ENCODE results near the gene FOSL2. TPM values are rescaled to one million over a fixed set of nuclear protein-coding genes. Genes with fewer than 3 reads are reported as not detected.

The FOSL2 gene
- total RNA-seq, 2 donors from 2014 or later: 176 to 248 TPM

DNA sequence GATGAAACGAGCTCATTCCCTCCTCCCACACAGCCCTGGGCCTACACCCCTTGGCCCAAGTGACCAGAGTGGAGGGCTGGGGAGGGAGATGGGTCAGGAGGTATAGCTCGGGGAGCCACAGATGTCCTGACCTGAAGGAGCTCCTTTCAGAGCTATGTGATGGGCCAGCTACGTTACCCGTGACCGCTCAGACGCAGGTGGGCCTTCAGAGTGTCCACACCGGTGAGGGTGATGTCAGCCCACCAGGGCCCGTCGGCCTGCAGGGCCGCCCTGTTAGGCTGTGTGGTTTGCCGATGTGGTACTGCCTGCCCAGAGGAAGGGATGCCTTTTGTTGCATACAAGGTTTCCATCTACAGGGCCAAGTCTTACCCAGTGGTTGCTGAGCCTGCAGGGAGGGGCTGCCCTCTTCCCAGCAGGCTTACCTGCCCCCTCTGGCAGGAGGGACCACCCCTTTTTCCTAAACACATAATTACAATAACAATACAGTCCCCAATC is 41.8 kb upstream of the FOSL2 start:
- Mint-ChIP-seq H3K9me3 (no peaks in the 10 kb centered on the region), H3K27ac (peak overlapping the region; percentile 19), H3K27me3 (ENCODE audit: low read depth) (no peaks in the 10 kb centered on the region), H3K36me3 (ENCODE audit: insufficient read depth in 2 of 2) (no peaks in the 10 kb centered on the region), H3K4me1 (ENCODE audit: low read depth) (peaks cover 55% of the 10 kb centered on the region), H3K4me3 (no peak overlapping the region)
- DNase-seq (no peak), ATAC-seq (replicated peaks in 1 of 2) (no peak)

DNA sequence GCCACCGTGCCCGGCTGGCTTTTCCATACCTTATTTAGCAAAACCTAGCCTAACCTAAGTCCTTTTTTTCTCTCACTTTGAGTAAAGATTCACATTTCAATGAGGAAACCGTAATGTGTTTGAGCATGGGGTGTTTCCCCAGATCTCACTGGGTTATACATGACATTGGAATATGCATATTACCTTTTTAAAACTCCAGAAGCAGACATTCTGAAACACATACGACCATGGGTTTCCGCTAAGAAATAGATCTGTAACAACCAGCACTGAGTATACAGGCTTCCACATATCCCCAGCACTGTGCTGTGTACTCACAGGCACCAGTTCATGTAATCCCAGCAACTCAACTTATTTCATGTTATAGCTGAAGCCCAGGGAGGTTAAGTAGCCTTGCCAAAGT is 41.0 kb upstream of the FOSL2 start:
- H3K27ac Mint-ChIP-seq: peak overlapping the region; percentile 85

DNA sequence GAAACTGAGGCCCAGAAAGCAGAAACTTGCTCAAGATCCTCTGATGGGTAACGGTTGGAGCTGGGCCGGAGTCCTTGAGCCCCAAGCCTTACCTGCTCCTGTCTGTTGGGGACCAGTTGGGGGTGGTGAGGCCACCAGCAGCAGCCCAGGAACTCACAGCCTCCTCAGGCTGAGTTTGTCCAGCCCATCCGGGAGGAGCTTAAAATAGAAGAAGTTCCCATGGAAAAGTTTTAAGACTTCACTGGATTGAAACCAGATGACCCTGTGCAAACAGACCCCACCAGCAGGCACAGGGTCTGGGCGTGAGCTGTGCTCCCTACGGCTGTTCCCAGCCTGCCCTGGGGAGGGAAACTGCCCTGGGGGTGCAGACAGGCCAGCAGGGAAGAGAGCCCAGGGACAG is 40.6 kb upstream of the FOSL2 start:
- Mint-ChIP-seq H3K27me3 (ENCODE audit: low read depth) (no peaks in the 10 kb centered on the region), H3K4me1 (ENCODE audit: low read depth) (peaks cover 59% of the 10 kb centered on the region), H3K36me3 (ENCODE audit: insufficient read depth in 2 of 2) (no peaks in the 10 kb centered on the region), H3K9me3 (no peaks in the 10 kb centered on the region), H3K4me3 (no peak overlapping the region), H3K27ac (no peak overlapping the region)
- no peak for DNase-seq
- ATAC-seq (replicated peaks in 1 of 2): no peak

More for the DNA sequence above, 41.0 kb upstream of the FOSL2 start:
- Mint-ChIP-seq H3K4me1 (ENCODE audit: low read depth) (peaks cover 61% of the 10 kb centered on the region), H3K4me3 (peak overlapping the region; percentile 40 to 47), H3K36me3 (ENCODE audit: insufficient read depth in 2 of 2) (no peaks in the 10 kb centered on the region), H3K27me3 (ENCODE audit: low read depth) (no peaks in the 10 kb centered on the region), H3K9me3 (no peaks in the 10 kb centered on the region)
- DNase-seq (no peak), ATAC-seq (replicated peaks in 1 of 2) (peak; percentile 5 to 10)

DNA sequence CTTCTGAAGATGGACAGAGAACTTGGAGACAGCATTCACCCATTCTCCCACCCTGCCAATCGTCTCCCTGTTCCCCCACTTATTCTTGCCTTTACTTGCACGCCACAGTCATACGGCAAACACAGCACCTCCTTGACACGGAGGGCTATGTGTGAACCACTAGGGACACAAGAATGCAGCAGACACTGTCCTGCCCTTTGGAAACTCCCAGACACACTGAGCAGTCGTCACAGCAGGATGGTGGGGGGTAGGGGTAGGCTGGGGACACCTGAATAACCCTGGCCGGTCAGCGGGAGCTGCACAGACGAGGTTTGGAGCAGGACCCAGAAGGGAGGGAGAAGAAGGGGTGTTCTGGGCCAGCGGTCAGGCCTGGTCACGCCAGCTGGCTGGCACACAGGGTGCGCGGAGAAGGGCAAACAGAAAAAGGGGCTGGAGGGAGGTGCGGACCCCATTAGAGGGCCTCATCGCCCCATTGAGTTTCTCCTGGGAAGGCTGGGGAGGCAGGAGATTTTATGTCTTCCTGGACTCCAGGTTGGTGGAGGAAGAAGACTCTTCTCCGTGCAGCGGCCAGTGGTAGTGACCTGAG is 40.0 kb upstream of the FOSL2 start:
- H3K36me3 Mint-ChIP-seq (ENCODE audit: insufficient read depth in 2 of 2): no peaks in the 10 kb centered on the region
- ATAC-seq (replicated peaks in 1 of 2): no peak
- no peak overlapping the region for H3K27ac Mint-ChIP-seq

DNA sequence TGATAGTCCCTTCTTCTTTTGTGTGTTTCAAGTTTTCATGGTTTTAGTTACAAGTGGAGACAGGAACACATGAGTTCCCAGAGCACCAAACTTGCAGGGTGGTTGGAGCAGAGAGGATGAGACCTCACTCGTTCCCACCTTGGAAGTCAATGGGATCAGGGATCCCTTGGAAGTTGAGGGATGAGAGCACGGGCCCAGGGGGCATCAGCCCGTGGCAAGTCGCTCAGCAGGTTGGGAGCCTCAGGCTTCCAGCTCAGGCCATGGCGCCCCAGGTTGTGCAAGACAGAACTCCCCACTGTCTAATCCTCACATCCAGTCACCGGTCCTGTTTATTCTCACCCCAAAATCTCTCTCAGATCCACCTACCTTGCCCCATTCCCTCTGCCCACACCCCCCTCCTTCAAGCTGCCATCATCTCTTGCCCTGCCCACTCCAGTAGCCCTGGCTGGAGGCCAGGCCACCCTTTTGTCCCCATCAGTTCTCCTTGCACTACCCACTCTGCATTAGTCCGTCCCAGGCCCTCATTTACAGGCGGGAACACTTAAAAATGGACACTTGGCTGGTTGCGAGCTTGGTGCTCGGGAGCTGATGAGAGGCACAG is 37.6 kb upstream of the FOSL2 start:
- Mint-ChIP-seq H3K4me3 (no peak overlapping the region), H3K4me1 (ENCODE audit: low read depth) (peaks cover 58% of the 10 kb centered on the region), H3K9me3 (no peaks in the 10 kb centered on the region), H3K27me3 (ENCODE audit: low read depth) (no peaks in the 10 kb centered on the region), H3K27ac (no peak overlapping the region), H3K36me3 (ENCODE audit: insufficient read depth in 2 of 2) (peaks cover 0 to 2% of the 10 kb centered on the region in 2 donors)
- DNase-seq (no peak), ATAC-seq (replicated peaks in 1 of 2) (no peak)

More for the DNA sequence above, 40.0 kb upstream of the FOSL2 start:
- DNase-seq: no peak
- H3K27me3 Mint-ChIP-seq (ENCODE audit: low read depth): no peaks in the 10 kb centered on the region
- no peaks in the 10 kb centered on the region for H3K9me3 Mint-ChIP-seq
- peaks cover 55% of the 10 kb centered on the region for H3K4me1 Mint-ChIP-seq (ENCODE audit: low read depth)
- no peak overlapping the region for H3K4me3 Mint-ChIP-seq

DNA sequence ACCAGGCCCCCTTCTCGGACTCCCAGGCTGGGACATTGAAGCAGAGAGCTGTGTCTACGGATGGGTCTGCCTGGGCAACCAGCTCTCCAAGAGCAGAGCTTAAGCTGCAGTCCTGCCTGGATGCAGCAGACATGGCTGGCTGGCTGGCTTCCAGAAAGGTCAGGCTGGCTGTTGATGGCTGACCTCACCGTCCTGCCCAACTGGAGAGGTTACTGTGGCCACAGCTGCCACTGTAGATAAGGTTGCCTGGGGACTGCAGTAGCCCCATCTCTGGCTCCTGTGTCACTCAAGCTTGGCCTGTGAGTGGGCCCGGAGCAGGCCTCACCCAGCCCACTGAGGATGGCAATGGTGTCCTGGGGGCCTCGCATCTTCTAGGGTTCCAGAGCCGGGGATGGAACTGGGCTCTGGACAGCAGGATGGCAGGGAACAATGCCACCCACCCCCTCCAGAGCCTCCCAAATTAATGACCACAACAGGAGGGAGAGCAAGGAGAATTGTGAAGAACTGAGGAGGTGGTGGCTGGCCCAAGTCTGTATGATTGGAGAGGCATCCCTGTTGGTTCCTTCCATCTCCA is 37.0 kb upstream of the FOSL2 start:
- H3K27ac Mint-ChIP-seq: no peak overlapping the region
- ATAC-seq (replicated peaks in 1 of 2) (no peak), DNase-seq (no peak)
- H3K4me3 Mint-ChIP-seq: no peak overlapping the region
- no peaks in the 10 kb centered on the region for H3K9me3 Mint-ChIP-seq
- no peaks in the 10 kb centered on the region for H3K27me3 Mint-ChIP-seq (ENCODE audit: low read depth)
- H3K36me3 Mint-ChIP-seq (ENCODE audit: insufficient read depth in 2 of 2): peaks cover 0 to 2% of the 10 kb centered on the region in 2 donors
- peaks cover 64% of the 10 kb centered on the region for H3K4me1 Mint-ChIP-seq (ENCODE audit: low read depth)

DNA sequence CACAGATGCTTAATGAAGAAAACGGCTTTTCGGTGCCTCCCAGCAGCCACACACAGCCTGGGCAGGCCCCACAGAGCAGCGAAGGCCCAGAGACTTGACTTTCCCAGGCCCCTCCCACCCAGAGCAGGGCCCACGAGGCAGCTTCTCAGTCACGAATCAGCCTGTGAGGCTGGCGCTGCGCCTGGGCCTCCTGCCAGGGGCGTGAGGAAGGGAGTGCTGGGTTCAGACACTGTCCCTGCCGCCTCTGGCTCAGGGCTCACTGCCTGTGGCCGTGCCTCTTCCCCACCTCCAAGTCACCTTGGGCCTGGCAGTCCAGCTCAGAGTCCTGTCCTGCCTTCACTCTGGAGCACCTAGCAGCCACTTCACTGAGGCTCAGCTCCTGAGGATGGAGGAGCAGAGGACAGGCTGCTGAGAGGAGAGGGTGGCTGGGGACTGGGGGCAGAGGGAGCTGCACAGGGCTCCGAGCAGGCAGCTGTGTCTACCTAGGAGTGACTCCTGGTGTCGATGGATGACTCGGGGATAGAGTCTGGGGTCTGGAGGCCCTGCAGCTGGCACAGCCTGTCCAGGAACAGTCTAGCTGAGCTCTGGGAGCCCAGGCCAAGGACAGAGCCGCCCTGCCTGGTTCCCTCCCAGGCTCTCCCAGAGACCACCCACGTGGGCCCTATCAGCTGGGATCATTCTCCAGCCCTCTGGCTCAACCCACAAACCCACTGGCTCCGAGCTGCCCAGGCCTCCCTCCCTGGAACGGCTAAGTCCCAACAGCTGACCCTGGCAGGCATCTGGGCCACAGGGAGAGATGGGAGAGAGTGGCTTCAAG is 36.4 kb upstream of the FOSL2 start:
- ATAC-seq (replicated peaks in 1 of 2) (peak; percentile 18 to 27), DNase-seq (peak; percentile 47 to 54)
- Mint-ChIP-seq H3K4me3 (no peak overlapping the region), H3K4me1 (ENCODE audit: low read depth) (peaks cover 65% of the 10 kb centered on the region), H3K27me3 (ENCODE audit: low read depth) (no peaks in the 10 kb centered on the region), H3K27ac (no peak overlapping the region), H3K36me3 (ENCODE audit: insufficient read depth in 2 of 2) (peaks cover 0 to 2% of the 10 kb centered on the region in 2 donors), H3K9me3 (no peaks in the 10 kb centered on the region)

DNA sequence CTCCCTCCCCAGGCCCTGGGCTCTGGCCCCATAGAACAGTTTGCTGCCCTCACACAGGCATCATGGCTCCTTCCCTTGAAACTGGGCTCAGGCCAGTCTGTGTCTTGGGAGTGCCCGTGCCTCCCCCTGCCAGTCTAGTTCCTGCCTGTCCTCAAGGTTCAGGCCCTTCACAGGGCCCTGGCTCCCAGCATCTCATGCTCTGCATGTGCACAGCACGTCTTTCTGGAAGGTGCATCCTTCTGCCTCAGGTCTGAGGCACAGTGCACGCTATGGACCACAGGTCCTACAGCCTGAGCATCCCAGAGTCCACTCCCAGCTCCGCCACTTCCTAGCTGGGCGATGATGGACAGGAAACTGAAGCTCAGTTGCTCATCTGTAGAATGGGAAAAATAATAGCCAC is 35.6 kb upstream of the FOSL2 start:
- Mint-ChIP-seq H3K27ac (no peak overlapping the region), H3K4me3 (no peak overlapping the region), H3K4me1 (ENCODE audit: low read depth) (peaks cover 64% of the 10 kb centered on the region), H3K27me3 (ENCODE audit: low read depth) (no peaks in the 10 kb centered on the region), H3K36me3 (ENCODE audit: insufficient read depth in 2 of 2) (peaks cover 0 to 2% of the 10 kb centered on the region in 2 donors), H3K9me3 (no peaks in the 10 kb centered on the region)
- DNase-seq (no peak), ATAC-seq (replicated peaks in 1 of 2) (no peak)

DNA sequence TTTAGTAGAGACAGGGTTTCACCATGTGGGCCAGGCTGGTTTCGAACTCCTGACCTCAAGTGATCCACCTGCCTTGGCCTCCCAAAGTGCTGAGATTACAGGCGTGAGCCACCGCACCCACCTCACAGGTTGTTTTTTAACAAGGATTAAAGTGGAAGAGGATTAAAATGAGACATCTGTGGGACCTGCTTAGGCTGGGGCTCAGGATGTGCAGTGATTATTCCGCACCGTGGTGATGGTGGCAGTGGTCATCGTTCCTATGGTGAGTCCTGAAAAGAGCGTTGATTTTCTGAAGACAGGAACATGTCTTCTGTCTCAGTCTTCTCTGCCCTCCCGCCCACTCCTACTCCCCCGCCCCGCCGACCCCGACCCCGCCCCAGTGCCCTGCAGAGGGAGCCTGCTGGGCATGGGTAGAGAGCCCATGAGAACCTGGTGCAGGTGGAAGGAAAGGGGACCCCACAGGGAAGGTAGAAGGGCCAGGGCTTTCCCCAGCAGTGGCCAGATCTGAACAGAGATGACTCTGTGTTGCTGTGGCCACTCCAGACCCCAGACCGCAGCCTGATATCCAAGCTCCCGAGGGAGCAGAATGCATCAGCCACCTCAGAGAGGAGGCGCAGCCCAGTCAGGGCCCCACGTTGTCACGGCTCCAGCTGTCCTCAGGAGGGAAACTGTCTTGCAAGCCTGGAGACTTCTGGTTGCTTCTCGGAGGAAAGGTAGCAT is 34.5 kb upstream of the FOSL2 start:
- peaks cover 0 to 2% of the 10 kb centered on the region in 2 donors for H3K36me3 Mint-ChIP-seq (ENCODE audit: insufficient read depth in 2 of 2)
- peak overlapping the region; percentile 69 to 72 for H3K4me3 Mint-ChIP-seq
- H3K4me1 Mint-ChIP-seq (ENCODE audit: low read depth): peaks cover 68% of the 10 kb centered on the region
- DNase-seq: no peak
- H3K27me3 Mint-ChIP-seq (ENCODE audit: low read depth): no peaks in the 10 kb centered on the region
- no peaks in the 10 kb centered on the region for H3K9me3 Mint-ChIP-seq
- ATAC-seq (replicated peaks in 1 of 2): no peak
- peak overlapping the region; percentile 33 for H3K27ac Mint-ChIP-seq

DNA sequence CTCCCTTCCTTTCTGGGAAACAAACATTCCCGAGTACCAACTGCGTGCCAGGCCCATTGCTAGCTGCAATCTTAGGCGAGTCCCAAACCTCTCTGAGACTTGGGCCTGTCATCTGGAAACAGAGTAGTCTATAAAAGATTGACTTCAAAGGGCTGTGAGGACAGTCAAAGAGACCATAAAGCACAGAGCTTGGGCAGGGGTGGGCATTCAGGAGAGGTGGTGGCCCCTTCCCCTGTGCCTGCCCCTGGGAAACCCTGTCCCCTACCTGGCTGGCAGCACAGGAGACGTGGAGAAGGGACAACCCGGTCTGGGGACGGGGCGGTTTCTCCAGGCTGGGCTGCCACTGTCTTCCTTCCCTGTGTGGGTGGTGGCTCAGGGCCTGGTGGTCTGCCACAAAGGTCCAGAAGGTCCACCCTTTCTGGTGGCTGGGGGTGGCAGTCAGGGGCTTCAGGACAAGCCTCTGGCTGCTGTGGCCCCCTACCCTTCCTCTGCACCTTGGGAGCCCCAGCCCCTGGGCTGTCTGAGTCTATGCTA is 33.9 kb upstream of the FOSL2 start:
- Mint-ChIP-seq H3K4me3 (peak overlapping the region; percentile 69 to 72), H3K36me3 (ENCODE audit: insufficient read depth in 2 of 2) (peaks cover 0 to 2% of the 10 kb centered on the region in 2 donors), H3K9me3 (no peaks in the 10 kb centered on the region), H3K27ac (peak overlapping the region; percentile 87), H3K27me3 (ENCODE audit: low read depth) (no peaks in the 10 kb centered on the region), H3K4me1 (ENCODE audit: low read depth) (peaks cover 74% of the 10 kb centered on the region)
- peak in 1 of 2 donors; percentile 41 for DNase-seq
- ATAC-seq (replicated peaks in 1 of 2): peak; percentile 5 to 6

DNA sequence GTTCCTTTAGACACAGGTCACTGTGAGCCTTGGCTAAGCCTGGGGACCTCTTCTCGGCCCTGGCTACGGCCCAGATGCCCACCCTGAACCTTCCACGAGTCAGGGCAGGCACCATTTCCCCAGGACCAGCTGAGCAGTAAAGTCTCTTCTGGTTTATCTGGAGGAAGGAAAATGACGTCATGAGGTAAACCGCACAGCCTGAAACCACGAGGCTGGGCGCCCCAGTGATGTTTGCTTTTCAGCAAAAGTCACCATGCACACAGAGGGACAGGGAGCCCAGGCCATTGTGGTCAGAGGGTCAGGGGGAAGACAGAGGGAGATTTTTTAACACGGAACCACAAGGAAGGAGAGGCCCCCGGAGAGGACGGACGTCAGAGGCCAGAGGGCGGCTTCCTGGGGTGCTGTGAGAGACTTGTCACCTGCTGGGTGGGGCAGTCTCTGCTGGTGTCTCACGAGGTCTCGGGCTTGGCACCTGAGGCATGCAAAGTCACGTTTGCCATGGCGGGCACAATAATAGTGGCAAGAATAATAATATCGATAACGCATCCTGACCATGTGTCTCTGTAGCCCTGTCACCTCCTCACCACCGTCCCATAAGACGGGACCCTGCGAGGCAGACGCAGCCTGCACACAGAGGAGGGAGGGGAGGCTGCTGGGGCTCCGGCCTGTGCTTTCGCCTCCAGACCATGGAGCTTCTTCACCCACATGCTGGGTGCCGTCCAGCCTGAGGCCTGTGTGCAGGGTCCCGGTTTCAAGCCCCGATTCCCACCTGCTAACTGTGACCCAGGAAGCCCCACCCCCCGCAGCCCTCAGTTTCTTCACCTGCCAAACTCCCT is 33.2 kb upstream of the FOSL2 start:
- H3K4me3 Mint-ChIP-seq: peak overlapping the region; percentile 69 to 72

More for the DNA sequence above, 33.2 kb upstream of the FOSL2 start:
- H3K9me3 Mint-ChIP-seq: no peaks in the 10 kb centered on the region
- ATAC-seq (replicated peaks in 1 of 2) (peak; percentile 84), DNase-seq (peak; percentile 85 to 91)
- no peaks in the 10 kb centered on the region for H3K27me3 Mint-ChIP-seq (ENCODE audit: low read depth)
- H3K27ac Mint-ChIP-seq: peak overlapping the region; percentile 87
- peaks cover 0 to 2% of the 10 kb centered on the region in 2 donors for H3K36me3 Mint-ChIP-seq (ENCODE audit: insufficient read depth in 2 of 2)
- peaks cover 81% of the 10 kb centered on the region for H3K4me1 Mint-ChIP-seq (ENCODE audit: low read depth)
